Measurements from ENCODE around the gene ABCD1.

GRCh38 chrX:153774576-153775292 is 50.1 kb downstream of the ABCD1 start:
- no peak for TF ChIP-seq CTCF (tag by site-specific recombination; IDR thresholded peaks at IDR 0.05)
- TF ChIP-seq ZNF521 (tag by site-specific recombination; IDR thresholded peaks at IDR 0.05): no peak
- no peak for TF ChIP-seq SALL2 (tag by site-specific recombination; IDR thresholded peaks at IDR 0.05; ENCODE audit: borderline replicate concordance)
- no peak for TF ChIP-seq KLF7 (tag by site-specific recombination; IDR thresholded peaks at IDR 0.05; ENCODE audit: borderline replicate concordance)
- no peak for TF ChIP-seq ZNF747 (tag by site-specific recombination; IDR thresholded peaks at IDR 0.05)
- TF ChIP-seq, protein P1, sequence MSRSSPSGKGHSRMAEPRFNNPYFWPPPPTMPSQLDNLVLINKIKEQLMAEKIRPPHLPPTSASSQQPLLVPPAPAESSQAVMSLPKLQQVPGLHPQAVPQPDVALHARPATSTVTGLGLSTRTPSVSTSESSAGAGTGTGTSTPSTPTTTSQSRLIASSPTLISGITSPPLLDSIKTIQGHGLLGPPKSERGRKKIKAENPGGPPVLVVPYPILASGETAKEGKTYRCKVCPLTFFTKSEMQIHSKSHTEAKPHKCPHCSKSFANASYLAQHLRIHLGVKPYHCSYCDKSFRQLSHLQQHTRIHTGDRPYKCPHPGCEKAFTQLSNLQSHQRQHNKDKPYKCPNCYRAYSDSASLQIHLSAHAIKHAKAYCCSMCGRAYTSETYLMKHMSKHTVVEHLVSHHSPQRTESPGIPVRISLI (tag by site-specific recombination; IDR thresholded peaks at IDR 0.05): no peak

Measured in HEK293 (cell line).